Embryonic facial prominence (tissue), 1 donor: ENCODE measurements around the gene HOOK2.
"Not testable (repeated sequence)": the region's sequence is repeated elsewhere in the genome, so short reads cannot be mapped to it uniquely, and the experiment has no call there.

Source experiments
- DNase-seq: peaks from one replicate; pipeline ENCODE4 v3.0.0-alpha.2; 2016; ENCODE audit errors: extremely low spot score

HOOK2 gene

GRCh38 chr19:12752056-12752781 lies 23.1 kb downstream of the HOOK2 start:
- DNase-seq = no peak

DNA sequence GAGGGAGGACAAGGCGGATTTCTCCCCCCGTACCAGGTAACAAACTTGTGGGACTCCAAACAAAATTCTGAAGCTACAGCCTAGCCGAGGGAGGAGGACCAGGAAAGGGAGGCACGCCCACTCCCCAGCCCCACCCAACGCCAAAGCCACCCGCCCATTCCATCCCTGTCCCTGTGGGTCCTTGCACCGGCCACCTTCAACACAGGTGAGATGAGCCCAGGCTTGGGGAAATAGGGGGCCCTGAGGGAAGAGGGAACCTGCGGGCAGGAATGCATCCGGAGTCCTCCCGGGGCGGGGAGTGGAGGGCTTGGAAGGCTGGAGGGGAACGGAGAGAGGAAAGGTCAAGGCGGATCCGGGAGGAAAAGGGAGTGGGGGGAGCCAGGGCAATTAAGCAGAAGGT lies 23.7 kb downstream of the HOOK2 start, which contains the start of gene BEST2:
BEST2 (plus strand) TSS at position 157 of the 400 bp plus-strand sequence. CDS start 802 bp downstream, outside the sequence.
- no peak for DNase-seq

GRCh38 chr19:12750851-12751250 lies 24.5 kb downstream of the HOOK2 start:
- no peak for DNase-seq

DNA sequence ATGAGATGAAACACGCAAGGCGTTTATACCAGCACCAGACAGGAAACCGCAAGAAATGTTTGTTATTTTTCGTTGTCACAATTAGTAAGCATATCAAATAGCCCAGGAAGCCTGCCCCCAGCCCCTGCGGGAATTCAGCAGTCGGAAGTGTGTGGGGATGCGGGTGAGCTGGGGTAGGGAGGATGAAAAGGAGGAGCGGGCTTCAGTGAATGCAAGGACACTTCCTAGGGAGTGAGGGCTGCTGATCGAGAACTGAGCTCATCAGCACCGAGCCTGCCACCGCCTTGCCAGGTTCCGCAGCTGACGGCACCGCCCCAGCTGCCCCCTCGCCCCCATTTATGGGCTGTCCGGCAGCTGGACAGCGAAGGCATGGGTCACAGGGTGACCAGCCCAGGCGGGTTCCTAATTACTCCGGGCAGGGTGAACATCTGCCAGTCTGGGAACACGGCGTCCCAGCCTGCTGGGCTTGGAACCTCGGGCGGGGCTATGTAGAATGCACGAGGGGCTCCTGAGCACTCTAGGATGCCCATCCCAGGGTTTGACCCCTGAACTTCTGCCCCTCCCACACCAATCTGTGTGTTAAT lies 25.3 kb downstream of the HOOK2 start:
- DNase-seq = no peak

DNA sequence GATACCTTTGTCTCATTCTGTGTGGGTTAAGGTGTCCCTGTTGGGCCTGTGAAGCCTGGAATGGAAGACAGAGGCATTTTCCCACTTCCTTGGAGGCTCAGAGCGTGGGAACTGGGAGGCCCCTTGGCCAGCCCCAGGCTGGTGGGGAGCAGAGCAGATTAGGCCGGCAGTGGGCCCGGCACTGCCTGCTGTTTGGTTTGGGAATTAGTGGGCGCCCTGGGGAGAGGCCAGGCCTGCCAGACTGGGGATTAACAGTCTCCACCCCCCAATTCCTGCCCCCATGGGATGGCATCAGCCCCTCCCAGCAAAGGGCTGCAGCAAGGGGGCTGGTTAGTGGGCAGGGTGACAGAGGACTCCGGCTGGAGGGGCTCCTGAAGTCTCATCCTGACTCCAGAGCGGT lies 26.9 kb downstream of the HOOK2 start:
- no peak for DNase-seq

GRCh38 chr19:12745166-12745897 lies 30.0 kb downstream of the HOOK2 start:
- DNase-seq = no peak

GRCh38 chr19:12737835-12738351 lies 37.5 kb downstream of the HOOK2 start:
- DNase-seq = no peak

DNA sequence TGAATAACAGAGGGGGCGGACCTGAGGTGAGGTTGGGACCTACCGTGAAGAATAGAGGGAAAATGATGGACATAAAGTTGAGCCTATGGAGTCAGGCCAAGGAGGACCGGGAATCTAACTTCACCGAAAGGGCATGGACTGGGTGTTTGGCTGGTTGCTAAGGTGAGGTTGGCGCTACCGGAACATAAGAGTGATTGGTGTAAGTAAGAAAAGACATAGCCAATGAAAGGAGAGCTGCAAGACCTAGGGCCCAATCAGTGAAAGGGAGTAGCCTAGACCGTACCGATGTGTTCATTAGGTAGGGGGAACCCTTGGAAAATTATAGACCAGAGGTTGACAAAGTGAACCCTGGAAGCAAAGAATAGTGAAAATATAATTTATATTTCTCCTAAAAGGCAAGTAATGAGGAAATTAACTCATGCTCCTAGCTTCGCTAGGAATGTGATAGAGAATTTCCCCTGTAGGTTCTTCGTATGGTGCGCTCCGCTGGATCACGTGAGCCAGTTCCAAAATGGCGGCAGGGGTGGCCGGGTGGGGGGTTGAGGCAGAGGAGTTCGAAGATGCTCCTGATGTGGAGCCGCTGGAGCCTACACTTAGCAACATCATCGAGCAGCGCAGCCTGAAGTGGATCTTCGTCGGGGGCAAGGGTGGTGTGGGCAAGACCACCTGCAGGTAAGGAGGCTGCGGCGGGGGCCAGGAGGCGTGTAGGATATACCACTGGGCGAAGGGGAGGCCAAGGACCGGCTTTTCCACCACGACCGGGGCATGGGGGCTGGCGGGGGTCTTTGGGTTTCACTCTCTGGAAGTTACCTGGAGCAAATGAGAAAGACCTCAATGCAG lies 38.1 kb downstream of the HOOK2 start, which contains the start of gene GET3:
GET3 (plus strand) TSS at position 503 of the 840 bp plus-strand sequence; CDS start at position 512, 9 bp downstream.
- peak; percentile 99 for DNase-seq

- DNase-seq = no peak
Observed at GRCh38 chr19:12733369-12734214, 41.8 kb downstream of the HOOK2 start.

DNA sequence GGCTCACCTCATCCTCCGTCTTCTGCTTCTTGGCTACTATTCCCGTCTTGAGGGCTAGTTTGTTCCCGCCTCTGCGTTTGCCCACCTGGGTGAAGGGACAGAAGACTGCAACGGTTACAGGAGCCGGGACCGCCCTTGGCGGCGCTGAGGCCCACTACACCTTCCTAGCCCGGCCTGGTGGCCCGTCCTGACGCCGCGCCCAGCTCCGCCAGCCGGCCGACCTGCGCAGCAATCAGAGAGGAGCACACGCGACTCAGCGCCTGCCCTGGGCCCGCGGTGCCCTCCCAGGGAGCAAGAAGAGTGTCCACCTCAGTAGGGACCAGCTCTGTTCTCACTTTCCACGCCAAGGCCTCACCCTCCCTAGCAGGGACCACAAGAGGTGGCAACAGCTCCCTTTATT lies 44.0 kb downstream of the HOOK2 start:
- DNase-seq = no peak

DNA sequence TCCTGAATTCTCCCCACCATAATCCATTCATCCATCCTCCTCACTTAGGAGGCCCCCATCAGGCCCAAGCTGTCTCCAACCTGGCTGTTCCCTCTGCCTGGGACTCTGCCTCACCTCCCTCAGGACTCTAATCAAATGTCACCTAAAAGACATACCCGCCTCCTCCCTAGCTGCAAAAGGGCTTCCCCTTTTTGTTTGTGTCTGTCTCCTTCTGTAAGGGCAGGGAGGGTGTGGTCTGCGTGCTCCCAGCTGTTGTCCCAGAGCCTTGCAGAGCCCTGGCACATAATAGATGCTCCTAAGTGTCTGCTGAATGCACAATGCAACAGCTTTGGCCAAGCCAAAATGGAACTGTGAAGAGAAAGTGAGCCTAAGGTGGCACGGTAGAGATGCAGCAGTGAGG lies 45.3 kb downstream of the HOOK2 start:
- no peak for DNase-seq

- DNase-seq = no peak
Observed at GRCh38 chr19:12727745-12728433, 47.5 kb downstream of the HOOK2 start.

DNA sequence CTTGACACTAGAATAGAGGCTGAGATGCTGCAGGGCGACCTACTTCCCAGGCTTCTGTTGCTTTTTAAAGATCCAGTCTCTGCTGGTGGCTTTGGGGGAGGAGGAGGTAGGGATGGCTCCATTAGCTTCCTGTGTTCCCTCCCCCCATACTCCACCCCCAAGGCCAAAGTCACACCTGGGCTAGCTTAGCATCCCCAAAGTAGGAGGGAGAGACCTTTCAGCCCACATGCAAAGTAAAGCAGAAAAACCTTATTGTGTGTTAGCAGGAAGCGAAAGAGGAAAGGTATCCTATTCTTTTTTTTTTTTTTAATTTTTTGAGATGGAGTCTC lies 48.4 kb downstream of the HOOK2 start:
- DNase-seq = no peak

- not testable (repeated sequence) for DNase-seq
Observed at GRCh38 chr19:12725612-12726011, 49.7 kb downstream of the HOOK2 start.

DNA sequence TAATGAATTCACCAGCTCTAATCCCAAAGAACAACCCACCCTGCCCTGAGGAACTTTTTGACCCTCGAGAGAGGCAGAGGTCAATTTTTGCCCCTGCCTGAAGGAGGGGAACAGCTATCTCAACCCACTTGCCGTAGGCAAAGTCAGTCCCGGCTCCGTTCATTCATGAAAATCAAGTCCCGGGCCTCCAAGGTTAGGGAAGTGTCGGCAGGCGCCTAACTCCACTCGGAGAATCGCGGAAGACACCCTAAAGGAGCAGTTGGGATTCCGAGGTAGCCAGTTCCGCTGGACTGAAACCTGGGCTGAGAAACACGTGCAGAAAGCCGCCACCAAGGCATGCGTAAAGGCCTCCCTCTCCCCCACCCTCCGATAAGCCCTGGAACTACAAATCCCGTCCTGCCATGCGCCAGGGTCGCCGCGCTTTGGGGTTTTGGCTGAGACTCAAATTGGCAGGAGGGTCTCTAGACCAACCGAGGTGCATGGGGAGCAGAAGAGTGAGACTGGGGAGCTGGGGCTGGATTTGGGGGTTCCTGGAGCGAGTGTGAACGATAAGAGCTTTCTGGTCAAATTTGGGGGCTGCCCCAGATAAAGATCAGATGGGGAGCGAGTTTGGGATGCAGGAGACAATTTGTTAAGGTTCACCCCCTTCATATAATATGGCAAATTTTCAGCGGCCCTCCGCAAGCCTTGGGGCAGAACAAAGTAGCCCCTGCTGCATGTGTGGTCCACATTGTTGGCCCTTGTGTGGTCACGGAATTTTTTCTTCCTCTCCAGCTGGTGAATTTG lies 51.5 kb downstream of the HOOK2 start, which contains the start of gene TNPO2:
TNPO2 (minus strand) TSS at position 292 of the 786 bp plus-strand sequence. CDS start 2,955 bp downstream, outside the sequence.
- peak; percentile 43 for DNase-seq

- no peak for DNase-seq
Observed at GRCh38 chr19:12723381-12723640, 52.0 kb downstream of the HOOK2 start.

- DNase-seq = peak; percentile 97
Observed at GRCh38 chr19:12722566-12723380, 52.6 kb downstream of the HOOK2 start.
